ENCODE results near the gene KMT5C.

KMT5C gene

GRCh38 chr19:55340784-55341147, 1.1 kb downstream of the KMT5C start (continued):
- TF ChIP-seq, protein P1, sequence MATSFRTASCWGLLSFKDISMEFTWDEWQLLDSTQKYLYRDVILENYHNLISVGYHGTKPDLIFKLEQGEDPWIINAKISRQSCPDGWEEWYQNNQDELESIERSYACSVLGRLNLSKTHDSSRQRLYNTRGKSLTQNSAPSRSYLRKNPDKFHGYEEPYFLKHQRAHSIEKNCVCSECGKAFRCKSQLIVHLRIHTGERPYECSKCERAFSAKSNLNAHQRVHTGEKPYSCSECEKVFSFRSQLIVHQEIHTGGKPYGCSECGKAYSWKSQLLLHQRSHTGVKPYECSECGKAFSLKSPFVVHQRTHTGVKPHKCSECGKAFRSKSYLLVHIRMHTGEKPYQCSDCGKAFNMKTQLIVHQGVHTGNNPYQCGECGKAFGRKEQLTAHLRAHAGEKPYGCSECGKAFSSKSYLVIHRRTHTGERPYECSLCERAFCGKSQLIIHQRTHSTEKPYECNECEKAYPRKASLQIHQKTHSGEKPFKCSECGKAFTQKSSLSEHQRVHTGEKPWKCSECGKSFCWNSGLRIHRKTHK (tag by site-specific recombination; IDR thresholded peaks at IDR 0.05), result no peak
- TF ChIP-seq, protein P2, sequence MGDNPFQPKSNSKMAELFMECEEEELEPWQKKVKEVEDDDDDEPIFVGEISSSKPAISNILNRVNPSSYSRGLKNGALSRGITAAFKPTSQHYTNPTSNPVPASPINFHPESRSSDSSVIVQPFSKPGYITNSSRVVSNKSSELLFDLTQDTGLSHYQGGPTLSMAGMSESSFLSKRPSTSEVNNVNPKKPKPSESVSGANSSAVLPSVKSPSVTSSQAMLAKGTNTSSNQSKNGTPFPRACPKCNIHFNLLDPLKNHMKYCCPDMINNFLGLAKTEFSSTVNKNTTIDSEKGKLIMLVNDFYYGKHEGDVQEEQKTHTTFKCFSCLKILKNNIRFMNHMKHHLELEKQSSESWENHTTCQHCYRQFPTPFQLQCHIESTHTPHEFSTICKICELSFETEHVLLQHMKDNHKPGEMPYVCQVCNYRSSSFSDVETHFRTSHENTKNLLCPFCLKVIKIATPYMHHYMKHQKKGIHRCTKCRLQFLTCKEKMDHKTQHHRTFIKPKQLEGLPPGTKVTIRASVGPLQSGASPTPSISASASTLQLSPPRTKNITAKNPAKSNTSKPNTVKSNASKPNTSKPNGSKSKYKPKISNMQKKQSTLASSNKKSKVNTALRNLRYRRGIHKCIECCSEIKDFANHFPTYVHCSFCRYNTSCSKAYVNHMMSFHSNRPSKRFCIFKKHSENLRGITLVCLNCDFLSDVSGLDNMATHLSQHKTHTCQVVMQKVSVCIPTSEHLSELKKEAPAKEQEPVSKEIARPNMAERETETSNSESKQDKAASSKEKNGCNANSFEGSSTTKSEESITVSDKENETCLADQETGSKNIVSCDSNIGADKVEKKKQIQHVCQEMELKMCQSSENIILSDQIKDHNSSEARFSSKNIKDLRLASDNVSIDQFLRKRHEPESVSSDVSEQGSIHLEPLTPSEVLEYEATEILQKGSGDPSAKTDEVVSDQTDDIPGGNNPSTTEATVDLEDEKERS (tag by site-specific recombination; IDR thresholded peaks at IDR 0.05), result no peak
- TF ChIP-seq ZNF830 (tag by site-specific recombination; IDR thresholded peaks at IDR 0.05; ENCODE audit: low read depth), result no peak
- peak; percentile 49; the same call in 1 of the 2 replicates for TF ChIP-seq BCL11A (tag by site-specific recombination; IDR thresholded peaks at IDR 0.05; ENCODE audit: low read depth)
- TF ChIP-seq EGR2 (tag by site-specific recombination; IDR thresholded peaks at IDR 0.05; ENCODE audit: low read depth), result 0 out of 2 replicates have a peak, but pooled peaks have one; percentile 19
- TF ChIP-seq ZNF354C (tag by site-specific recombination; IDR thresholded peaks at IDR 0.05; ENCODE audit: borderline replicate concordance, low read depth), result no peak
- no peak for TF ChIP-seq ZNF426 (tag by site-specific recombination; IDR thresholded peaks at IDR 0.05)
- TF ChIP-seq, protein P3, sequence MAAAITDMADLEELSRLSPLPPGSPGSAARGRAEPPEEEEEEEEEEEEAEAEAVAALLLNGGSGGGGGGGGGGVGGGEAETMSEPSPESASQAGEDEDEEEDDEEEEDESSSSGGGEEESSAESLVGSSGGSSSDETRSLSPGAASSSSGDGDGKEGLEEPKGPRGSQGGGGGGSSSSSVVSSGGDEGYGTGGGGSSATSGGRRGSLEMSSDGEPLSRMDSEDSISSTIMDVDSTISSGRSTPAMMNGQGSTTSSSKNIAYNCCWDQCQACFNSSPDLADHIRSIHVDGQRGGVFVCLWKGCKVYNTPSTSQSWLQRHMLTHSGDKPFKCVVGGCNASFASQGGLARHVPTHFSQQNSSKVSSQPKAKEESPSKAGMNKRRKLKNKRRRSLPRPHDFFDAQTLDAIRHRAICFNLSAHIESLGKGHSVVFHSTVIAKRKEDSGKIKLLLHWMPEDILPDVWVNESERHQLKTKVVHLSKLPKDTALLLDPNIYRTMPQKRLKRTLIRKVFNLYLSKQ (tag by site-specific recombination; IDR thresholded peaks at IDR 0.05; ENCODE audit: borderline replicate concordance), result no peak
- TF ChIP-seq ZNF768 (tag by site-specific recombination; IDR thresholded peaks at IDR 0.05), result no peak
- no peak for TF ChIP-seq ZNF112 (tag by site-specific recombination; IDR thresholded peaks at IDR 0.05)
- no peak for TF ChIP-seq ZNF629 (tag by site-specific recombination; IDR thresholded peaks at IDR 0.05)
- no peak for TF ChIP-seq ZNF184 (tag by site-specific recombination; IDR thresholded peaks at IDR 0.05)
- no peak for TF ChIP-seq ZNF248 (tag by site-specific recombination; IDR thresholded peaks at IDR 0.05)
- no peak for TF ChIP-seq ZNF157 (tag by site-specific recombination; IDR thresholded peaks at IDR 0.05)
- TF ChIP-seq, protein P4, sequence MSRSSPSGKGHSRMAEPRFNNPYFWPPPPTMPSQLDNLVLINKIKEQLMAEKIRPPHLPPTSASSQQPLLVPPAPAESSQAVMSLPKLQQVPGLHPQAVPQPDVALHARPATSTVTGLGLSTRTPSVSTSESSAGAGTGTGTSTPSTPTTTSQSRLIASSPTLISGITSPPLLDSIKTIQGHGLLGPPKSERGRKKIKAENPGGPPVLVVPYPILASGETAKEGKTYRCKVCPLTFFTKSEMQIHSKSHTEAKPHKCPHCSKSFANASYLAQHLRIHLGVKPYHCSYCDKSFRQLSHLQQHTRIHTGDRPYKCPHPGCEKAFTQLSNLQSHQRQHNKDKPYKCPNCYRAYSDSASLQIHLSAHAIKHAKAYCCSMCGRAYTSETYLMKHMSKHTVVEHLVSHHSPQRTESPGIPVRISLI (tag by site-specific recombination; IDR thresholded peaks at IDR 0.05), result no peak
- no peak for TF ChIP-seq ZBTB49 (tag by site-specific recombination; IDR thresholded peaks at IDR 0.05; ENCODE audit: low read depth)
- no peak for TF ChIP-seq ZBTB21 (tag by site-specific recombination; IDR thresholded peaks at IDR 0.05)
- TF ChIP-seq ZNF660 (tag by site-specific recombination; IDR thresholded peaks at IDR 0.05), result no peak
- TF ChIP-seq ZBTB7A (tag by site-specific recombination; IDR thresholded peaks at IDR 0.05; ENCODE audit: low read depth), result 0 out of 2 replicates have a peak, but pooled peaks have one; percentile 19
- no peak for TF ChIP-seq TCF7L2 (IDR thresholded peaks at IDR 0.05; ENCODE audit: borderline replicate concordance, low read depth, low read length)
- no peak for TF ChIP-seq ZNF610 (tag by site-specific recombination; IDR thresholded peaks at IDR 0.05; ENCODE audit: borderline replicate concordance)
- peak; percentile 85 for TF ChIP-seq CTCF (tag by site-specific recombination; IDR thresholded peaks at IDR 0.05)
- TF ChIP-seq ZNF596 (tag by site-specific recombination; IDR thresholded peaks at IDR 0.05), result no peak
- no peak for TF ChIP-seq ZNF776 (tag by site-specific recombination; IDR thresholded peaks at IDR 0.05; ENCODE audit: borderline replicate concordance)
- no peak; the same call in none of the 2 replicates for TF ChIP-seq SP3 (tag by site-specific recombination; IDR thresholded peaks at IDR 0.05)
- TF ChIP-seq ZNF501 (tag by site-specific recombination; IDR thresholded peaks at IDR 0.05), result no peak
- TF ChIP-seq SP7 (tag by site-specific recombination; IDR thresholded peaks at IDR 0.05), result no peak
